HG03135 (cell line): Measurements from ENCODE around the gene SMOC2.
"Not testable (repeated sequence)": the region's sequence is repeated elsewhere in the genome, so short reads cannot be mapped to it uniquely, and the experiment has no call there.

Source experiments
- ATAC-seq: cut with Tn5 transposase; IDR thresholded peaks from one replicate; pipeline ENCODE4 v1.9.1; 2021; ENCODE audit warnings: mild to moderate bottlenecking, moderate library complexity; ENCODE audit not compliant: unreplicated experiment

The SMOC2 gene

GRCh38 chr6:168537540-168537884 is 96.5 kb downstream of the SMOC2 start:
- ATAC-seq = no peak

- ATAC-seq = not testable (repeated sequence)
Observed at GRCh38 chr6:168538188-168538891, 97.4 kb downstream of the SMOC2 start.

GRCh38 chr6:168538892-168539811 is 98.2 kb downstream of the SMOC2 start:
- ATAC-seq = no peak

GRCh38 chr6:168540713-168541291 is 99.8 kb downstream of the SMOC2 start:
- ATAC-seq = no peak

- no peak for ATAC-seq
Observed at GRCh38 chr6:168541307-168541706, 100.3 kb downstream of the SMOC2 start.

GRCh38 chr6:168542301-168542700 is 101.3 kb downstream of the SMOC2 start:
- no peak for ATAC-seq

GRCh38 chr6:168545428-168545827 is 104.4 kb downstream of the SMOC2 start:
- no peak for ATAC-seq

- ATAC-seq = no peak
Observed at GRCh38 chr6:168546151-168546550, 105.2 kb downstream of the SMOC2 start.

- no peak for ATAC-seq
Observed at GRCh38 chr6:168546730-168547129, 105.7 kb downstream of the SMOC2 start.

GRCh38 chr6:168550326-168550725 is 109.3 kb downstream of the SMOC2 start:
- ATAC-seq = no peak

- no peak for ATAC-seq
Observed at GRCh38 chr6:168554472-168554871, 113.5 kb downstream of the SMOC2 start.

GRCh38 chr6:168554898-168555617 is 114.1 kb downstream of the SMOC2 start:
- ATAC-seq = no peak

- ATAC-seq = no peak
Observed at GRCh38 chr6:168555618-168556273, 114.8 kb downstream of the SMOC2 start.

- no peak for ATAC-seq
Observed at GRCh38 chr6:168557512-168557911, 116.5 kb downstream of the SMOC2 start.

GRCh38 chr6:168558686-168559085 is 117.7 kb downstream of the SMOC2 start:
- no peak for ATAC-seq

GRCh38 chr6:168559574-168560098 is 118.7 kb downstream of the SMOC2 start:
- no peak for ATAC-seq

GRCh38 chr6:168560126-168560525 is 119.1 kb downstream of the SMOC2 start:
- no peak for ATAC-seq

GRCh38 chr6:168562576-168563151 is 121.7 kb downstream of the SMOC2 start:
- ATAC-seq = no peak

GRCh38 chr6:168563656-168564055 is 122.7 kb downstream of the SMOC2 start:
- ATAC-seq = no peak

GRCh38 chr6:168565112-168565511 is 124.1 kb downstream of the SMOC2 start:
- ATAC-seq = no peak
